Muscle of leg (tissue), 11 donors: Measurements from ENCODE around the gene UGGT1. TPM values are rescaled to one million over a fixed set of nuclear protein-coding genes. Genes with fewer than 3 reads are reported as not detected.

Source experiments
- DNase-seq: peaks from one replicate; pipeline ENCODE4 v3.0.0; 2013
- H3K27ac ChIP-seq: one replicate; pipeline ENCODE4 v1.5.1; 2013; ENCODE audit warnings: mild to moderate bottlenecking, low read length, control low read depth
- H3K27me3 ChIP-seq: one replicate; pipeline ENCODE4 v1.6.1; 2013; ENCODE audit warnings: low read length; ENCODE audit not compliant: control insufficient read depth, insufficient read depth
- H3K36me3 ChIP-seq: one replicate; pipeline ENCODE4 v1.6.1; 2013; ENCODE audit warnings: low read length; ENCODE audit not compliant: control insufficient read depth, insufficient read depth
- H3K4me1 ChIP-seq: one replicate; pipeline ENCODE4 v1.6.1; 2013; ENCODE audit warnings: low read length; ENCODE audit not compliant: control insufficient read depth, insufficient read depth
- H3K4me3 ChIP-seq: one replicate; pipeline ENCODE4 v1.5.1; 2013; ENCODE audit warnings: low read length, control low read depth
- H3K9me3 ChIP-seq: replicated peaks from 2 replicates; pipeline ENCODE4 v1.6.1; 2013; ENCODE audit warnings: low read depth, low read length; ENCODE audit not compliant: control insufficient read depth
- WGBS: methylation state at CpG from one replicate; pipeline ENCODE4 v1.1.5; 2013; ENCODE audit warnings: missing lambda C conversion rate; ENCODE audit not compliant: insufficient coverage; 5-methylcytosine and 5-hydroxymethylcytosine counted together
- polyA plus RNA-seq, 8 donors: library from polyadenylated mRNA; unstranded; fragments of 120-200 nt; gene quantifications; one replicate each; pipeline versions ENCODE4 v1.2.1 to v1.2.3, GENCODE V29; 2013; ENCODE audit warnings: inconsistent platforms in 1 of 8, low replicate concordance in 1 of 8; ENCODE audit not compliant: insufficient read length in 8 of 8, insufficient read depth in 1 of 8
- total RNA-seq: library from RNA; stranded (reverse); fragments of 120-200 nt; gene quantifications from one replicate; pipeline ENCODE4 v1.2.4, GENCODE V29; 2013

UGGT1 gene
- total and polyA plus RNA-seq, 9 donors = 16.2 to 36.0 (median 28.8) TPM

GRCh38 chr2:128105072-128105471 is 14.1 kb downstream of the UGGT1 start:
- WGBS = no CpG with 5 or more reads among the region's 4 CpGs
- peaks cover 13% of the 10 kb centered on the region for H3K36me3 ChIP-seq
- H3K9me3 ChIP-seq = no peaks in the 10 kb centered on the region
- H3K4me3 ChIP-seq = no peak overlapping the region
- H3K27me3 ChIP-seq = no peaks in the 10 kb centered on the region
- no peaks in the 10 kb centered on the region for H3K4me1 ChIP-seq
- no peak overlapping the region for H3K27ac ChIP-seq
- DNase-seq = no peak

GRCh38 chr2:128108166-128108565 is 17.2 kb downstream of the UGGT1 start:
- DNase-seq = no peak
- Histone ChIP-seq H3K4me1 (no peaks in the 10 kb centered on the region), H3K4me3 (no peak overlapping the region), H3K9me3 (no peaks in the 10 kb centered on the region), H3K27me3 (no peaks in the 10 kb centered on the region), H3K27ac (no peak overlapping the region), H3K36me3 (peaks cover 22% of the 10 kb centered on the region)
- WGBS = no CpG with 5 or more reads among the region's 1 CpG

- no peak for DNase-seq
- no peaks in the 10 kb centered on the region for H3K27me3 ChIP-seq
- peaks cover 24% of the 10 kb centered on the region for H3K36me3 ChIP-seq
- no peaks in the 10 kb centered on the region for H3K9me3 ChIP-seq
- no CpG with 5 or more reads among the region's 4 CpGs for WGBS
- H3K4me3 ChIP-seq = no peak overlapping the region
- no peaks in the 10 kb centered on the region for H3K4me1 ChIP-seq
- H3K27ac ChIP-seq = no peak overlapping the region
These were observed 18.2 kb downstream of the UGGT1 start for GRCh38 chr2:128109243-128109642.

- WGBS = 77% methylated on average over 5 of the region's 8 CpGs
- H3K4me3 ChIP-seq = no peak overlapping the region
- no peaks in the 10 kb centered on the region for H3K4me1 ChIP-seq
- H3K9me3 ChIP-seq = no peaks in the 10 kb centered on the region
- peaks cover 31% of the 10 kb centered on the region for H3K36me3 ChIP-seq
- H3K27ac ChIP-seq = no peak overlapping the region
- H3K27me3 ChIP-seq = no peaks in the 10 kb centered on the region
- no peak for DNase-seq
These were observed 25.1 kb downstream of the UGGT1 start for GRCh38 chr2:128115921-128116623.

- H3K4me3 ChIP-seq = no peak overlapping the region
- no peaks in the 10 kb centered on the region for H3K27me3 ChIP-seq
- H3K36me3 ChIP-seq = peaks cover 44% of the 10 kb centered on the region
- WGBS = 80% methylated on average over 1 of the region's 5 CpGs
- no peaks in the 10 kb centered on the region for H3K9me3 ChIP-seq
- H3K27ac ChIP-seq = no peak overlapping the region
- no peaks in the 10 kb centered on the region for H3K4me1 ChIP-seq
- no peak for DNase-seq
These were observed 43.6 kb downstream of the UGGT1 start for GRCh38 chr2:128134573-128134972.

GRCh38 chr2:128137094-128137616 is 46.2 kb downstream of the UGGT1 start:
- Histone ChIP-seq H3K4me3 (no peak overlapping the region), H3K27ac (no peak overlapping the region), H3K4me1 (no peaks in the 10 kb centered on the region), H3K36me3 (peaks cover 54% of the 10 kb centered on the region), H3K27me3 (no peaks in the 10 kb centered on the region), H3K9me3 (no peaks in the 10 kb centered on the region)
- DNase-seq = no peak
- WGBS = 88% methylated on average over 1 of the region's 3 CpGs

- H3K4me1 ChIP-seq = no peaks in the 10 kb centered on the region
- no peaks in the 10 kb centered on the region for H3K27me3 ChIP-seq
- no peaks in the 10 kb centered on the region for H3K9me3 ChIP-seq
- WGBS = 92% methylated on average over 9 of the region's 9 CpGs
- H3K36me3 ChIP-seq = peaks cover 41% of the 10 kb centered on the region
- no peak overlapping the region for H3K4me3 ChIP-seq
- no peak for DNase-seq
- H3K27ac ChIP-seq = no peak overlapping the region
These were observed 48.6 kb downstream of the UGGT1 start for GRCh38 chr2:128139624-128140023.

DNA sequence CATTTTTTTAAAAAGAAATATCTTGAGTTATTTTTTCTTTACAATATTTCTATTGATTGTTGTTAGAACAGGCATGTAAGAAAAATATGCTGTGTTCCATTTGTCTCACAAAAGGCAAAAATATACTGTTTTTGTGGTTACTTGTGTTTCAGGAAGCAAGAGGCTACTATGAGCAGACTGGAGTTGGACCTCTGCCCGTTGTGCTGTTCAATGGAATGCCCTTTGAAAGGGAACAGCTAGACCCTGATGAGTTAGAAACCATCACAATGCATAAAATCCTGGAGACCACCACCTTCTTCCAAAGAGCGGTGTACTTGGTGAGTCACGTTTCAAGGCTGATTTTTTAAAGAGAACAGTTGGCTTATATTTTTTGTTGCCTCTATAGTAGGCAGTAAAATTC is 54.7 kb downstream of the UGGT1 start:
- peaks cover 37% of the 10 kb centered on the region for H3K36me3 ChIP-seq

GRCh38 chr2:128153786-128154185 is 62.8 kb downstream of the UGGT1 start:
- DNase-seq = no peak
- no peak overlapping the region for H3K4me3 ChIP-seq
- H3K36me3 ChIP-seq = peaks cover 18% of the 10 kb centered on the region
- H3K4me1 ChIP-seq = no peaks in the 10 kb centered on the region
- H3K27me3 ChIP-seq = no peaks in the 10 kb centered on the region
- no peaks in the 10 kb centered on the region for H3K9me3 ChIP-seq
- H3K27ac ChIP-seq = no peak overlapping the region
- no CpG with 5 or more reads among the region's 3 CpGs for WGBS

More for the DNA sequence above, 54.7 kb downstream of the UGGT1 start:
- DNase-seq = no peak
- Histone ChIP-seq H3K4me3 (no peak overlapping the region), H3K9me3 (no peaks in the 10 kb centered on the region), H3K27ac (no peak overlapping the region), H3K4me1 (no peaks in the 10 kb centered on the region), H3K27me3 (no peaks in the 10 kb centered on the region)
- 86% methylated on average over 1 of the region's 3 CpGs for WGBS

- H3K27me3 ChIP-seq = no peaks in the 10 kb centered on the region
- no peak overlapping the region for H3K27ac ChIP-seq
- no peaks in the 10 kb centered on the region for H3K9me3 ChIP-seq
- H3K36me3 ChIP-seq = peaks cover 14% of the 10 kb centered on the region
- WGBS = 60% methylated on average over 1 of the region's 4 CpGs
- no peak for DNase-seq
- no peak overlapping the region for H3K4me3 ChIP-seq
- H3K4me1 ChIP-seq = no peaks in the 10 kb centered on the region
These were observed 63.2 kb downstream of the UGGT1 start for GRCh38 chr2:128154225-128154624.
